GM23338 (cell line): ENCODE measurements around the gene GNB3. TPM values are rescaled to one million over a fixed set of nuclear protein-coding genes. Genes with fewer than 3 reads are reported as not detected.

Experiments
- ATAC-seq: fragments of 200-7000 bp; cut with Tn5 transposase; 3 replicates; pipeline ENCODE4 v1.9.1; 2020
- DNase-seq: peaks from one replicate; pipeline ENCODE4 v3.0.0-alpha.2; 2015; ENCODE audit warnings: low spot score
- H2AFZ ChIP-seq: fragments of 200-600 bp; sonication (generic); 2 replicates; pipeline ENCODE4 v1.8.0; 2016; ENCODE audit warnings: antibody characterized with exemption, mild to moderate bottlenecking, moderate library complexity
- H3F3A ChIP-seq: fragments of 200-600 bp; sonication (generic); replicated peaks from 2 replicates; pipeline ENCODE4 v1.8.0; 2017; ENCODE audit warnings: antibody characterized with exemption, mixed run types, low read depth
- H3K27ac ChIP-seq: fragments of 200-600 bp; sonication (generic); 2 replicates; pipeline ENCODE4 v1.6.1; 2016; ENCODE audit warnings: low read depth
- H3K27me3 ChIP-seq: fragments of 200-600 bp; sonication (generic); 2 replicates; pipeline ENCODE4 v1.8.0; 2016; ENCODE audit warnings: mild to moderate bottlenecking, mixed run types, moderate library complexity; ENCODE audit not compliant: insufficient read depth
- H3K36me3 ChIP-seq: fragments of 200-600 bp; sonication (generic); 2 replicates; pipeline ENCODE4 v1.8.0; 2016; ENCODE audit warnings: mild to moderate bottlenecking; ENCODE audit not compliant: insufficient read depth
- H3K4me1 ChIP-seq: fragments of 200-600 bp; sonication (generic); 2 replicates; pipeline ENCODE4 v1.8.0; 2016; ENCODE audit warnings: mild to moderate bottlenecking, moderate library complexity; ENCODE audit not compliant: insufficient read depth
- H3K4me2 ChIP-seq: fragments of 200-600 bp; sonication (generic); 2 replicates; pipeline ENCODE4 v1.7.1; 2017; ENCODE audit warnings: mixed run types
- H3K4me3 ChIP-seq: fragments of 200-600 bp; sonication (generic); 2 replicates; pipeline ENCODE4 v1.6.1; 2016; ENCODE audit warnings: mixed run types
- H3K79me2 ChIP-seq: fragments of 200-600 bp; sonication (generic); replicated peaks from 2 replicates; pipeline ENCODE4 v1.8.0; 2017; ENCODE audit warnings: mild to moderate bottlenecking; ENCODE audit not compliant: insufficient read depth
- H3K9me2 ChIP-seq: fragments of 200-600 bp; sonication (generic); 2 replicates; pipeline ENCODE4 v1.8.0; 2017; ENCODE audit not compliant: insufficient read depth
- H4K20me1 ChIP-seq: fragments of 200-600 bp; sonication (generic); replicated peaks from 2 replicates; pipeline ENCODE4 v1.8.0; 2017; ENCODE audit warnings: mild to moderate bottlenecking; ENCODE audit not compliant: insufficient read depth
- H3K27ac Mint-ChIP-seq: 2 replicates; pipeline ENCODE4 v1.8.0; 2020; ENCODE audit warnings: inconsistent platforms, mild to moderate bottlenecking, moderate library complexity, mixed read lengths
- H3K27me3 Mint-ChIP-seq: 3 replicates; pipeline ENCODE4 v1.8.0; 2022; ENCODE audit warnings: low read depth, mild to moderate bottlenecking, moderate library complexity, mixed read lengths, inconsistent platforms; ENCODE audit not compliant: insufficient read depth, poor library complexity
- H3K36me3 Mint-ChIP-seq: 3 replicates; pipeline ENCODE4 v1.8.0; 2021; ENCODE audit warnings: low read depth, mild to moderate bottlenecking, inconsistent platforms, moderate library complexity, mixed read lengths
- H3K4me1 Mint-ChIP-seq: 3 replicates; pipeline ENCODE4 v1.8.0; 2020; ENCODE audit warnings: mild to moderate bottlenecking, inconsistent platforms, mixed read lengths
- H3K4me3 Mint-ChIP-seq: 3 replicates; pipeline ENCODE4 v1.8.0; 2021; ENCODE audit warnings: moderate library complexity, mild to moderate bottlenecking, inconsistent platforms, mixed read lengths
- H3K9me3 Mint-ChIP-seq: 3 replicates; pipeline ENCODE4 v1.8.0; 2020; ENCODE audit warnings: moderate library complexity, mild to moderate bottlenecking, inconsistent platforms, mixed read lengths
- CREB1 ChIP-seq: fragments of 250-450 bp; sonication (Bioruptor Pico); IDR thresholded peaks from 2 replicates; pipeline ENCODE4 v1.5.0; 2020; ENCODE audit warnings: low read depth, mild to moderate bottlenecking, moderate library complexity
- CTCF ChIP-seq, 2 experiments: fragments of 200-600 bp in 1 of 2; sonication (generic) in 1 of 2; conservative IDR thresholded peaks; 2 replicates each; pipeline versions ENCODE4 v1.5.1 to v1.6.1; 2016 to 2017; ENCODE audit warnings: antibody characterized with exemption in 2 of 2, low read depth in 2 of 2, mild to moderate bottlenecking in 2 of 2, moderate library complexity in 1 of 2
- ETS1 ChIP-seq: IDR thresholded peaks from 2 replicates; pipeline ENCODE4 v1.6.1; 2016; ENCODE audit warnings: antibody characterized with exemption
- EZH2phosphoT487 ChIP-seq: fragments of 200-600 bp; sonication (generic); IDR thresholded peaks from one replicate; pipeline ENCODE4 v1.8.1; 2018; ENCODE audit warnings: antibody characterized with exemption; ENCODE audit not compliant: unreplicated experiment
- JUNB ChIP-seq: IDR thresholded peaks from one replicate; pipeline ENCODE4 v1.6.1; 2016; ENCODE audit warnings: antibody characterized with exemption; ENCODE audit not compliant: unreplicated experiment
- NANOG ChIP-seq: IDR thresholded peaks from 2 replicates; pipeline ENCODE4 v1.6.1; 2016; ENCODE audit warnings: antibody characterized with exemption, borderline replicate concordance
- POLR2AphosphoS5 ChIP-seq: IDR thresholded peaks from 2 replicates; pipeline ENCODE4 v1.6.1; 2016; ENCODE audit warnings: antibody characterized with exemption, low read depth
- polyA plus RNA-seq: library from polyadenylated mRNA; unstranded; fragments of >200 nt; fragmentation: Nextera tagmentation; extraction: Ambion mirVana; gene quantifications from 2 replicates; pipeline ENCODE4 v1.2.1, GENCODE V29; 2016
- total RNA-seq: library from RNA; depleted of rRNA; stranded (reverse); fragments of >200 nt; shearing (Covaris generic); gene quantifications from 2 replicates; pipeline ENCODE4 v1.2.3, GENCODE V29; 2014
- TF ChIP-seq, protein P1 (sequence below): fragments of 250-450 bp; sonication (Bioruptor Pico); IDR thresholded peaks from 2 replicates; pipeline ENCODE4 v1.5.0; 2020; ENCODE audit warnings: mild to moderate bottlenecking, moderate library complexity

GNB3 gene
- total and polyA plus RNA-seq, 2 experiments from 2014 or later = 5.4 to 8.2 TPM

DNA sequence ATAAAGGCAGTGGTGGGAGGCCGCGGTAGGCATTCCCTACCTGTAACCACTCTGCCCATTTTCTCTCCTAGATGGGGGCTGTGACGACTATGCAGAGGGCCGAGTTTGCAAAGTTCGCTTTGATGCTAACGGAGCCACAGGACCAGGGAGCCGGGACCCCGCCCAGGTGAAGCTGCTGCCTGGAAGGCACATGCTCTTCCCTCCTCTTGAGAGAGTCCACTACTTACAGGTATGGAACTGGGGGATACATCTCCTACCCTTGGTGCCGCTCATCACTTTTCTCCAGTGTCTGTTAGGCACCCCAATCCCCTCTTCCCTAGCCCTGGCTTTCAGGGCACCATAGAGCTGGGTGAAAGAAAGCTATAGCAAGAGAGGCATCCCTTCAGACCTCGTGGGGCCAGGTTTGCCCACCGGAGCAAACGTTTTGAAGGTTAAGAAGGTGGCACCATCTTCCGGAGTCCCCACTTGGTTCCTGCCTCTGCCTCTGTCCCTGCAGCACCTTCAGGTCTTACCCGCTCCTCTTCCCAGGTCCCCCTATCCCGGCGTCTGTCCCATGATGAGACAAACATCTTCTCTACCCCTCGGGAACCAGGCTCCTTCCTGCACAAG lies 14.5 kb upstream of the GNB3 start:
- peaks cover 23% of the 10 kb centered on the region for H3K27me3 Mint-ChIP-seq
- no peak overlapping the region for H3K27ac ChIP-seq

GRCh38 chr12:6826734-6827436 lies 13.8 kb upstream of the GNB3 start:
- no peak overlapping the region for H2AFZ ChIP-seq
- no peak overlapping the region for H3K27ac ChIP-seq
- peaks cover 45% of the 10 kb centered on the region for H3K27me3 ChIP-seq
- no peak for ATAC-seq
- H3K36me3 ChIP-seq = peaks cover 3% of the 10 kb centered on the region; the same call in 1 of the 2 replicates
- no peak for TF ChIP-seq ETS1
- no peak for TF ChIP-seq CREB1 (CRISPR knock-in tag)
- TF ChIP-seq, protein P1, sequence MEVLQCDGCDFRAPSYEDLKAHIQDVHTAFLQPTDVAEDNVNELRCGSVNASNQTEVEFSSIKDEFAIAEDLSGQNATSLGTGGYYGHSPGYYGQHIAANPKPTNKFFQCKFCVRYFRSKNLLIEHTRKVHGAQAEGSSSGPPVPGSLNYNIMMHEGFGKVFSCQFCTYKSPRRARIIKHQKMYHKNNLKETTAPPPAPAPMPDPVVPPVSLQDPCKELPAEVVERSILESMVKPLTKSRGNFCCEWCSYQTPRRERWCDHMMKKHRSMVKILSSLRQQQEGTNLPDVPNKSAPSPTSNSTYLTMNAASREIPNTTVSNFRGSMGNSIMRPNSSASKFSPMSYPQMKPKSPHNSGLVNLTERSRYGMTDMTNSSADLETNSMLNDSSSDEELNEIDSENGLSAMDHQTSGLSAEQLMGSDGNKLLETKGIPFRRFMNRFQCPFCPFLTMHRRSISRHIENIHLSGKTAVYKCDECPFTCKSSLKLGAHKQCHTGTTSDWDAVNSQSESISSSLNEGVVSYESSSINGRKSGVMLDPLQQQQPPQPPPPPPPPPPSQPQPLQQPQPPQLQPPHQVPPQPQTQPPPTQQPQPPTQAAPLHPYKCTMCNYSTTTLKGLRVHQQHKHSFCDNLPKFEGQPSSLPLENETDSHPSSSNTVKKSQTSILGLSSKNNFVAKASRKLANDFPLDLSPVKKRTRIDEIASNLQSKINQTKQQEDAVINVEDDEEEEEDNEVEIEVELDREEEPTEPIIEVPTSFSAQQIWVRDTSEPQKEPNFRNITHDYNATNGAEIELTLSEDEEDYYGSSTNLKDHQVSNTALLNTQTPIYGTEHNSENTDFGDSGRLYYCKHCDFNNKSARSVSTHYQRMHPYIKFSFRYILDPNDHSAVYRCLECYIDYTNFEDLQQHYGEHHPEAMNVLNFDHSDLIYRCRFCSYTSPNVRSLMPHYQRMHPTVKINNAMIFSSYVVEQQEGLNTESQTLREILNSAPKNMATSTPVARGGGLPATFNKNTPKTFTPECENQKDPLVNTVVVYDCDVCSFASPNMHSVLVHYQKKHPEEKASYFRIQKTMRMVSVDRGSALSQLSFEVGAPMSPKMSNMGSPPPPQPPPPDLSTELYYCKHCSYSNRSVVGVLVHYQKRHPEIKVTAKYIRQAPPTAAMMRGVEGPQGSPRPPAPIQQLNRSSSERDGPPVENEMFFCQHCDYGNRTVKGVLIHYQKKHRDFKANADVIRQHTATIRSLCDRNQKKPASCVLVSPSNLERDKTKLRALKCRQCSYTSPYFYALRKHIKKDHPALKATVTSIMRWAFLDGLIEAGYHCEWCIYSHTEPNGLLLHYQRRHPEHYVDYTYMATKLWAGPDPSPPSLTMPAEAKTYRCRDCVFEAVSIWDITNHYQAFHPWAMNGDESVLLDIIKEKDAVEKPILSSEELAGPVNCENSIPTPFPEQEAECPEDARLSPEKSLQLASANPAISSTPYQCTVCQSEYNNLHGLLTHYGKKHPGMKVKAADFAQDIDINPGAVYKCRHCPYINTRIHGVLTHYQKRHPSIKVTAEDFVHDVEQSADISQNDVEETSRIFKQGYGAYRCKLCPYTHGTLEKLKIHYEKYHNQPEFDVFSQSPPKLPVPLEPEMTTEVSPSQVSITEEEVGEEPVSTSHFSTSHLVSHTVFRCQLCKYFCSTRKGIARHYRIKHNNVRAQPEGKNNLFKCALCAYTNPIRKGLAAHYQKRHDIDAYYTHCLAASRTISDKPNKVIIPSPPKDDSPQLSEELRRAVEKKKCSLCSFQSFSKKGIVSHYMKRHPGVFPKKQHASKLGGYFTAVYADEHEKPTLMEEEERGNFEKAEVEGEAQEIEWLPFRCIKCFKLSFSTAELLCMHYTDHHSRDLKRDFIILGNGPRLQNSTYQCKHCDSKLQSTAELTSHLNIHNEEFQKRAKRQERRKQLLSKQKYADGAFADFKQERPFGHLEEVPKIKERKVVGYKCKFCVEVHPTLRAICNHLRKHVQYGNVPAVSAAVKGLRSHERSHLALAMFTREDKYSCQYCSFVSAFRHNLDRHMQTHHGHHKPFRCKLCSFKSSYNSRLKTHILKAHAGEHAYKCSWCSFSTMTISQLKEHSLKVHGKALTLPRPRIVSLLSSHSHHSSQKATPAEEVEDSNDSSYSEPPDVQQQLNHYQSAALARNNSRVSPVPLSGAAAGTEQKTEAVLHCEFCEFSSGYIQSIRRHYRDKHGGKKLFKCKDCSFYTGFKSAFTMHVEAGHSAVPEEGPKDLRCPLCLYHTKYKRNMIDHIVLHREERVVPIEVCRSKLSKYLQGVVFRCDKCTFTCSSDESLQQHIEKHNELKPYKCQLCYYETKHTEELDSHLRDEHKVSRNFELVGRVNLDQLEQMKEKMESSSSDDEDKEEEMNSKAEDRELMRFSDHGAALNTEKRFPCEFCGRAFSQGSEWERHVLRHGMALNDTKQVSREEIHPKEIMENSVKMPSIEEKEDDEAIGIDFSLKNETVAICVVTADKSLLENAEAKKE = no peak
- TF ChIP-seq CTCF (conservative IDR thresholded peaks at IDR 0.05; ENCODE audit: low read depth in 2 of 2) = peak; percentile 5 to 20; a peak in 1 of 4 replicates
- no peak for TF ChIP-seq NANOG
- Mint-ChIP-seq H3K9me3 (no peaks in the 10 kb centered on the region), H3K27ac (peak overlapping the region; percentile 38; the same call in 1 of the 2 replicates), H3K4me1 (peaks cover 52% of the 10 kb centered on the region), H3K36me3 (peaks cover 27% of the 10 kb centered on the region), H3K4me3 (peak overlapping the region; percentile 64), H3K27me3 (peaks cover 23% of the 10 kb centered on the region)
- no peak for DNase-seq
- H3K4me3 ChIP-seq = peak overlapping the region; percentile 39
- H3K4me2 ChIP-seq = peak overlapping the region; percentile 63
- H4K20me1 ChIP-seq = no peaks in the 10 kb centered on the region
- peaks cover 9% of the 10 kb centered on the region for H3K79me2 ChIP-seq
- peaks cover 16% of the 10 kb centered on the region for H3F3A ChIP-seq
- H3K9me2 ChIP-seq = no peaks in the 10 kb centered on the region
- peaks cover 40% of the 10 kb centered on the region for H3K4me1 ChIP-seq

More for the DNA sequence above, 14.5 kb upstream of the GNB3 start:
- TF ChIP-seq EZH2phosphoT487 = no peak
- TF ChIP-seq JUNB = no peak
- TF ChIP-seq POLR2AphosphoS5 = no peak
- no peak for ATAC-seq
- H3K4me1 Mint-ChIP-seq = peaks cover 53% of the 10 kb centered on the region
- Histone ChIP-seq H3K4me1 (peaks cover 40% of the 10 kb centered on the region), H3F3A (peaks cover 17% of the 10 kb centered on the region), H4K20me1 (no peaks in the 10 kb centered on the region), H2AFZ (no peak overlapping the region), H3K36me3 (0 out of 2 replicates have a peak, but pooled peaks cover 3% of the 10 kb centered on the region), H3K9me2 (no peaks in the 10 kb centered on the region), H3K4me2 (peak overlapping the region; percentile 88; the same call in 1 of the 2 replicates), H3K27me3 (peaks cover 46% of the 10 kb centered on the region), H3K79me2 (peaks cover 9% of the 10 kb centered on the region), H3K4me3 (no peak overlapping the region)
- no peak overlapping the region for H3K27ac Mint-ChIP-seq
- no peak for DNase-seq
- H3K36me3 Mint-ChIP-seq = peaks cover 21% of the 10 kb centered on the region
- no peaks in the 10 kb centered on the region for H3K9me3 Mint-ChIP-seq
- H3K4me3 Mint-ChIP-seq = no peak overlapping the region; the same call in 2 of the 3 replicates
